Activated CD8-positive, alpha-beta T cell treated with anti-CD3 and anti-CD28 coated beads for 36 hours (primary cell): Measurements from ENCODE around the gene IVL. TPM values are rescaled to one million over a fixed set of nuclear protein-coding genes. Genes with fewer than 3 reads are reported as not detected.

ENCODE experiments used
- ATAC-seq: fragments of 200-7000 bp; cut with Tn5 transposase; one replicate; pipeline ENCODE4 v1.10.0; 2021; ENCODE audit warnings: mild to moderate bottlenecking, moderate library complexity
- CTCF ChIA-PET: fragments of 350-600 bp; sonication (Branson Sonifier 250); formaldehyde crosslinking; loops from one replicate; lab custom pipeline; 2021; ENCODE audit warnings: antibody characterized with exemption; lab: Charles Lee
- POLR2A ChIA-PET: fragments of 350-600 bp; sonication (Branson Sonifier 250); formaldehyde crosslinking; loops from one replicate; lab custom pipeline; 2021; ENCODE audit warnings: antibody characterized with exemption; lab: Charles Lee
- DNase-seq: peaks from one replicate; pipeline ENCODE4 v3.0.0-alpha.2; 2020
- H3K27ac Mint-ChIP-seq: one replicate; pipeline ENCODE4 v1.8.0; 2021; ENCODE audit warnings: mild to moderate bottlenecking, mixed read lengths
- H3K27me3 Mint-ChIP-seq: one replicate; pipeline ENCODE4 v1.8.0; 2021; ENCODE audit warnings: mixed read lengths
- H3K36me3 Mint-ChIP-seq: one replicate; pipeline ENCODE4 v1.8.0; 2021; ENCODE audit warnings: low read depth, mixed read lengths
- H3K4me1 Mint-ChIP-seq: one replicate; pipeline ENCODE4 v1.8.0; 2021; ENCODE audit warnings: low read depth, mixed read lengths
- H3K4me3 Mint-ChIP-seq: one replicate; pipeline ENCODE4 v1.8.0; 2021; ENCODE audit warnings: mild to moderate bottlenecking, moderate library complexity, mixed read lengths
- H3K9me3 Mint-ChIP-seq: one replicate; pipeline ENCODE4 v1.8.0; 2021; ENCODE audit warnings: mixed read lengths
- CTCF ChIP-seq: fragments of 200-600 bp; IDR thresholded peaks from one replicate; pipeline ENCODE4 v1.8.0; 2022; ENCODE audit warnings: antibody characterized with exemption, mild to moderate bottlenecking
- intact Hi-C: fragments of 100-400 bp; cut with micrococcal nuclease; formaldehyde crosslinking; loops from one replicate; pipeline ENCODE4 v1.10.0; 2022
- total RNA-seq, 2 experiments: library from RNA; stranded (reverse); gene quantifications; one replicate each; pipeline ENCODE4 v1.2.3, GENCODE V29; 2021

The IVL gene
- total RNA-seq, 2 experiments from 2014 or later, result not detected

- POLR2A ChIA-PET, result no interaction called here
- DNase-seq (no peak), ATAC-seq (no peak)
Observed at GRCh38 chr1:152951711-152952110, 43.4 kb downstream of the IVL start.

GRCh38 chr1:152953761-152954160 is 45.4 kb downstream of the IVL start:
- no peak for TF ChIP-seq CTCF
- Mint-ChIP-seq H3K27me3 (peaks cover 2% of the 10 kb centered on the region), H3K9me3 (no peaks in the 10 kb centered on the region), H3K4me3 (no peak overlapping the region), H3K36me3 (no peaks in the 10 kb centered on the region), H3K4me1 (no peaks in the 10 kb centered on the region), H3K27ac (no peak overlapping the region)
- no peak for DNase-seq
- intact Hi-C loops, result no loop called here
- no peak for ATAC-seq
- POLR2A ChIA-PET, result no interaction called here
- CTCF ChIA-PET, result no interaction called here

More at GRCh38 chr1:152951711-152952110, 43.4 kb downstream of the IVL start:
- TF ChIP-seq CTCF, result no peak
- intact Hi-C loops, result no loop called here
- no peak overlapping the region for H3K27ac Mint-ChIP-seq
- H3K27me3 Mint-ChIP-seq, result peaks cover 4% of the 10 kb centered on the region
- no peaks in the 10 kb centered on the region for H3K36me3 Mint-ChIP-seq
- CTCF ChIA-PET, result no interaction called here
- no peaks in the 10 kb centered on the region for H3K4me1 Mint-ChIP-seq
- H3K4me3 Mint-ChIP-seq, result no peak overlapping the region
- H3K9me3 Mint-ChIP-seq, result no peaks in the 10 kb centered on the region

GRCh38 chr1:152954436-152954835 is 46.1 kb downstream of the IVL start:
- peaks cover 2% of the 10 kb centered on the region for H3K27me3 Mint-ChIP-seq
- ChIA-PET POLR2A (no interaction called here), CTCF (no interaction called here)
- H3K36me3 Mint-ChIP-seq, result no peaks in the 10 kb centered on the region
- no peak overlapping the region for H3K4me3 Mint-ChIP-seq
- no peak for ATAC-seq
- intact Hi-C loops, result no loop called here
- no peak overlapping the region for H3K27ac Mint-ChIP-seq
- no peak for TF ChIP-seq CTCF
- no peak for DNase-seq
- no peaks in the 10 kb centered on the region for H3K9me3 Mint-ChIP-seq
- H3K4me1 Mint-ChIP-seq, result no peaks in the 10 kb centered on the region

- no peak overlapping the region for H3K27ac Mint-ChIP-seq
- intact Hi-C loops, result no loop called here
- H3K36me3 Mint-ChIP-seq, result no peaks in the 10 kb centered on the region
- ATAC-seq (no peak), DNase-seq (no peak)
- H3K9me3 Mint-ChIP-seq, result no peaks in the 10 kb centered on the region
- no peak overlapping the region for H3K4me3 Mint-ChIP-seq
- no peaks in the 10 kb centered on the region for H3K27me3 Mint-ChIP-seq
- CTCF ChIA-PET, result no interaction called here
- no peaks in the 10 kb centered on the region for H3K4me1 Mint-ChIP-seq
- POLR2A ChIA-PET, result no interaction called here
- TF ChIP-seq CTCF, result no peak
Observed at GRCh38 chr1:152957561-152957960, 49.2 kb downstream of the IVL start.

GRCh38 chr1:152959273-152959672 is 50.9 kb downstream of the IVL start:
- intact Hi-C loops, result no loop called here
- DNase-seq (no peak), ATAC-seq (no peak)
- ChIA-PET POLR2A (no interaction called here), CTCF (no interaction called here)
- H3K36me3 Mint-ChIP-seq, result no peaks in the 10 kb centered on the region
- no peaks in the 10 kb centered on the region for H3K4me1 Mint-ChIP-seq
- H3K9me3 Mint-ChIP-seq, result no peaks in the 10 kb centered on the region
- TF ChIP-seq CTCF, result no peak
- no peak overlapping the region for H3K4me3 Mint-ChIP-seq
- no peak overlapping the region for H3K27ac Mint-ChIP-seq
- peaks cover 2% of the 10 kb centered on the region for H3K27me3 Mint-ChIP-seq
